Caco-2 (cell line): ENCODE measurements around the gene PKMYT1. TPM values are rescaled to one million over a fixed set of nuclear protein-coding genes. Genes with fewer than 3 reads are reported as not detected.

Experiments
- BruUV-seq: library from RNA; stranded (reverse); fragments of 400-500 nt; replicated peaks from 2 replicates; lab custom pipeline; 2021; lab: Mats Ljungman, UMichigan
- CTCF ChIA-PET: fragments of 300-600 bp; sonication (Branson Sonifier 250); formaldehyde crosslinking; loops from one replicate; lab custom pipeline; 2022; ENCODE audit warnings: antibody characterized with exemption; lab: Charles Lee
- POLR2A ChIA-PET: fragments of 300-600 bp; sonication (Branson Sonifier 250); formaldehyde crosslinking; loops from one replicate; lab custom pipeline; 2022; ENCODE audit warnings: antibody characterized with exemption; lab: Charles Lee
- DNase-seq, 2 experiments: peaks; one replicate each; pipeline versions ENCODE4 v3.0.0 to v3.0.0-alpha.2; 2020 to 2022
- H3K27me3 ChIP-seq: replicated peaks from 2 replicates; pipeline ENCODE4 v1.6.0; 2011; ENCODE audit warnings: low read length; ENCODE audit not compliant: control insufficient read depth, insufficient read depth
- H3K36me3 ChIP-seq: 2 replicates; pipeline ENCODE4 v1.5.1; 2011; ENCODE audit warnings: low read length; ENCODE audit not compliant: control insufficient read depth, insufficient read depth
- H3K4me1 ChIP-seq: fragments of 250-450 bp; sonication (Bioruptor Pico); 2 replicates; pipeline ENCODE4 v1.5.1; 2020; ENCODE audit warnings: mild to moderate bottlenecking
- H3K4me3 ChIP-seq: 2 replicates; pipeline ENCODE4 v1.5.1; 2011; ENCODE audit warnings: low read depth, mild to moderate bottlenecking, control low read depth, low read length
- H3K9me3 ChIP-seq: fragments of 250-450 bp; sonication (Bioruptor Pico); 2 replicates; pipeline ENCODE4 v1.5.1; 2020; ENCODE audit warnings: mild to moderate bottlenecking, moderate library complexity
- H3K27ac Mint-ChIP-seq: one replicate; pipeline ENCODE4 v1.8.0; 2022; ENCODE audit warnings: mixed read lengths; ENCODE audit not compliant: unreplicated experiment
- H3K27me3 Mint-ChIP-seq: one replicate; pipeline ENCODE4 v1.8.0; 2022; ENCODE audit warnings: mixed read lengths; ENCODE audit not compliant: insufficient read depth, unreplicated experiment
- H3K36me3 Mint-ChIP-seq: one replicate; pipeline ENCODE4 v1.8.0; 2022; ENCODE audit warnings: mild to moderate bottlenecking, mixed read lengths; ENCODE audit not compliant: insufficient read depth, unreplicated experiment
- H3K4me1 Mint-ChIP-seq: one replicate; pipeline ENCODE4 v1.8.0; 2022; ENCODE audit warnings: low read depth, mixed read lengths; ENCODE audit not compliant: unreplicated experiment
- H3K4me3 Mint-ChIP-seq: one replicate; pipeline ENCODE4 v1.8.0; 2022; ENCODE audit warnings: mild to moderate bottlenecking, moderate library complexity, mixed read lengths; ENCODE audit not compliant: unreplicated experiment
- H3K9me3 Mint-ChIP-seq: one replicate; pipeline ENCODE4 v1.8.0; 2022; ENCODE audit warnings: mixed read lengths; ENCODE audit not compliant: unreplicated experiment
- CTCF ChIP-seq, 2 experiments: fragments of 200-600 bp in 1 of 2; IDR thresholded peaks; 1 replicate in 1 of 2; 2 replicates in 1 of 2; pipeline versions ENCODE4 v1.5.1 to v1.8.0; 2011 to 2022; ENCODE audit warnings: antibody characterized with exemption in 1 of 2, control low read depth in 1 of 2, inconsistent platforms in 1 of 2, low read depth in 1 of 2, low read length in 1 of 2, mild to moderate bottlenecking in 1 of 2, moderate library complexity in 1 of 2; ENCODE audit not compliant: insufficient read depth in 1 of 2, severe bottlenecking in 1 of 2, unreplicated experiment in 1 of 2
- intact Hi-C: fragments of 100-400 bp; cut with micrococcal nuclease; formaldehyde crosslinking; loops from one replicate; pipeline ENCODE4 v1.10.0; 2022; ENCODE audit not compliant: unreplicated experiment
- total RNA-seq: library from RNA; stranded (reverse); gene quantifications from 2 replicates; pipeline ENCODE4 v1.2.3, GENCODE V29; 2022

Gene PKMYT1
- total RNA-seq, 1 experiment from 2014 or later = 73.7 TPM

- Mint-ChIP-seq H3K27ac (no peak overlapping the region), H3K9me3 (no peaks in the 10 kb centered on the region), H3K36me3 (peaks cover 12% of the 10 kb centered on the region), H3K4me1 (no peaks in the 10 kb centered on the region), H3K4me3 (no peak overlapping the region), H3K27me3 (no peaks in the 10 kb centered on the region)
- Histone ChIP-seq H3K4me3 (no peak overlapping the region), H3K36me3 (no peaks in the 10 kb centered on the region; the same call in 1 of the 2 replicates), H3K27me3 (no peaks in the 10 kb centered on the region), H3K4me1 (no peaks in the 10 kb centered on the region), H3K9me3 (no peaks in the 10 kb centered on the region)
- DNase-seq = no peak
- BruUV-seq = no TSS peak
- TF ChIP-seq CTCF (IDR thresholded peaks at IDR 0.05; ENCODE audit: insufficient read depth in 1 of 2, low read depth in 1 of 2, low read length in 1 of 2, severe bottlenecking in 1 of 2, unreplicated experiment in 1 of 2) = no peak
- intact Hi-C loops = no loop called here
- ChIA-PET CTCF (interaction anchor here (1.6 kb wide), 1 partner anchor 10 kb away, joined by 4 read pairs; no protein-coding TSS in a partner anchor), POLR2A (no interaction called here)
These were observed 43.1 kb downstream of the PKMYT1 start for GRCh38 chr16:2937170-2937569.

GRCh38 chr16:2936436-2937011 lies 43.7 kb downstream of the PKMYT1 start:
- POLR2A ChIA-PET = no interaction called here
- no peaks in the 10 kb centered on the region for H3K27me3 Mint-ChIP-seq
- Histone ChIP-seq H3K9me3 (no peaks in the 10 kb centered on the region), H3K27me3 (no peaks in the 10 kb centered on the region), H3K4me3 (no peak overlapping the region), H3K36me3 (no peaks in the 10 kb centered on the region; the same call in 1 of the 2 replicates), H3K4me1 (no peaks in the 10 kb centered on the region)
- DNase-seq = no peak
- CTCF ChIA-PET = interaction anchor here (1.6 kb wide), 1 partner anchor 9 kb away, joined by 4 read pairs; no protein-coding TSS in a partner anchor
- TF ChIP-seq CTCF (IDR thresholded peaks at IDR 0.05; ENCODE audit: insufficient read depth in 1 of 2, low read depth in 1 of 2, low read length in 1 of 2, severe bottlenecking in 1 of 2, unreplicated experiment in 1 of 2) = no peak
- intact Hi-C loops = no loop called here
- no peak overlapping the region for H3K27ac Mint-ChIP-seq
- H3K36me3 Mint-ChIP-seq = peaks cover 12% of the 10 kb centered on the region
- H3K4me3 Mint-ChIP-seq = no peak overlapping the region
- no peaks in the 10 kb centered on the region for H3K9me3 Mint-ChIP-seq
- H3K4me1 Mint-ChIP-seq = no peaks in the 10 kb centered on the region
- BruUV-seq = no TSS peak

- H3K36me3 Mint-ChIP-seq = peaks cover 12% of the 10 kb centered on the region
- no peaks in the 10 kb centered on the region; the same call in 1 of the 2 replicates for H3K36me3 ChIP-seq
- POLR2A ChIA-PET = interaction anchor here (0.6 kb wide), 2 partner anchors 11 to 60 kb away, joined by 3 to 12 read pairs; no protein-coding TSS in a partner anchor
- H3K4me1 Mint-ChIP-seq = no peaks in the 10 kb centered on the region
- no peaks in the 10 kb centered on the region for H3K9me3 ChIP-seq
- DNase-seq = no peak
- H3K27me3 Mint-ChIP-seq = no peaks in the 10 kb centered on the region
- CTCF ChIA-PET = no interaction called here
- no peak overlapping the region for H3K27ac Mint-ChIP-seq
- H3K4me3 ChIP-seq = no peak overlapping the region
- BruUV-seq = no TSS peak
- no peaks in the 10 kb centered on the region for H3K4me1 ChIP-seq
- H3K4me3 Mint-ChIP-seq = no peak overlapping the region
- H3K9me3 Mint-ChIP-seq = no peaks in the 10 kb centered on the region
- no peaks in the 10 kb centered on the region for H3K27me3 ChIP-seq
- intact Hi-C loops = no loop called here
- TF ChIP-seq CTCF (IDR thresholded peaks at IDR 0.05; ENCODE audit: insufficient read depth in 1 of 2, low read depth in 1 of 2, low read length in 1 of 2, severe bottlenecking in 1 of 2, unreplicated experiment in 1 of 2) = no peak
These were observed 45.8 kb downstream of the PKMYT1 start for GRCh38 chr16:2934450-2934849.
